Loucy (cell line): ENCODE results near the gene TXNRD1.
"Not testable (repeated sequence)": the region's sequence is repeated elsewhere in the genome, so short reads cannot be mapped to it uniquely, and the experiment has no call there.

Source experiments
- H2AFZ ChIP-seq: fragments of 200-600 bp; sonication (generic); 2 replicates; pipeline ENCODE4 v1.6.0; 2016; ENCODE audit warnings: antibody characterized with exemption, mild to moderate bottlenecking, low read length, moderate library complexity
- H3F3A ChIP-seq: fragments of 200-600 bp; 2 replicates; pipeline ENCODE4 v1.6.0; 2016; ENCODE audit warnings: antibody characterized with exemption, low read depth, mild to moderate bottlenecking
- H3K27me3 ChIP-seq: fragments of 200-600 bp; sonication (generic); 2 replicates; pipeline ENCODE4 v1.6.1; 2014; ENCODE audit warnings: low read length, mild to moderate bottlenecking; ENCODE audit not compliant: insufficient read depth, poor library complexity, severe bottlenecking
- H3K36me3 ChIP-seq: fragments of 200-600 bp; sonication (generic); 2 replicates; pipeline ENCODE4 v1.6.1; 2016; ENCODE audit warnings: low read length; ENCODE audit not compliant: insufficient read depth
- H3K4me1 ChIP-seq: fragments of 200-600 bp; sonication (generic); 2 replicates; pipeline ENCODE4 v1.5.1; 2014; ENCODE audit warnings: low read length, mild to moderate bottlenecking; ENCODE audit not compliant: insufficient read depth, poor library complexity, severe bottlenecking
- H3K4me2 ChIP-seq: fragments of 200-600 bp; sonication (generic); 2 replicates; pipeline ENCODE4 v1.6.0; 2014; ENCODE audit warnings: antibody characterized with exemption, low read length, low read depth, mild to moderate bottlenecking; ENCODE audit not compliant: poor library complexity, severe bottlenecking
- H3K4me3 ChIP-seq: fragments of 200-600 bp; sonication (generic); 2 replicates; pipeline ENCODE4 v1.5.1; 2014; ENCODE audit warnings: low read length, mild to moderate bottlenecking, mixed read lengths; ENCODE audit not compliant: poor library complexity, severe bottlenecking
- H3K79me2 ChIP-seq: fragments of 200-600 bp; sonication (generic); 2 replicates; pipeline ENCODE4 v1.6.1; 2014; ENCODE audit warnings: low read length; ENCODE audit not compliant: insufficient read depth
- H3K9ac ChIP-seq: fragments of 200-600 bp; sonication (generic); 2 replicates; pipeline ENCODE4 v1.6.0; 2014; ENCODE audit warnings: mild to moderate bottlenecking, low read depth, low read length, moderate library complexity; ENCODE audit not compliant: poor library complexity, severe bottlenecking
- H3K9me2 ChIP-seq: fragments of 200-600 bp; sonication (generic); replicated peaks from 2 replicates; pipeline ENCODE4 v1.6.1; 2016; ENCODE audit warnings: low read depth, low read length, mixed read lengths
- H3K9me3 ChIP-seq: fragments of 200-600 bp; sonication (generic); 2 replicates; pipeline ENCODE4 v1.6.1; 2014; ENCODE audit warnings: mild to moderate bottlenecking, antibody characterized with exemption, low read length, low read depth; ENCODE audit not compliant: insufficient read depth
- H4K20me1 ChIP-seq: fragments of 200-600 bp; sonication (generic); 2 replicates; pipeline ENCODE4 v1.6.0; 2014; ENCODE audit warnings: antibody characterized with exemption, low read length, mild to moderate bottlenecking; ENCODE audit not compliant: insufficient read depth, poor library complexity, severe bottlenecking
- EZH2phosphoT487 ChIP-seq: fragments of 200-600 bp; IDR thresholded peaks from 2 replicates; pipeline ENCODE4 v1.6.1; 2018; ENCODE audit warnings: antibody characterized with exemption, mild to moderate bottlenecking, moderate library complexity, borderline replicate concordance
- TF ChIP-seq, protein P1 (sequence below): fragments of 200-600 bp; sonication (generic); conservative IDR thresholded peaks from 2 replicates; pipeline ENCODE4 v1.5.1; 2014; ENCODE audit warnings: mild to moderate bottlenecking, antibody characterized with exemption, low read length

Gene TXNRD1

DNA sequence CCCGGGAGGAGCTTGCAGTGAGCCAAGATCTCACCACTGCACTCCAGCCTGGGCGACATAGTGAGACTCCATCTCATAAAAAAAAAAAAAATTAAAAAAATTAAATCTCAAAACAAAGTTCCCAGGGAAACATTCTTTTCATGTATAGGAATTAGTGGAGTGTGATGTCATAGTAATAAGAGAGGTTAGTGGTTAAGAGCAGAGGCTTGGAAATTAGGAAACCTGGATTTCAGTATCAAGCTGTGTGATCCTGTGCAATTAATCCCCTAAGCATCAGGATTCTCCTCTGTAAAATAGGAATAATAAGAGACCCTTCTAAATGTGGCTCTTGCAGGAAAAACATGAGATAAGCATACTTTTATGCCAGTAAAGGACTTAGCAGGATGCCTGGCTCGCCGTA, 3.1 kb upstream of the TXNRD1 start:
- no peak overlapping the region for H3K9ac ChIP-seq
- no peaks in the 10 kb centered on the region for H3K4me1 ChIP-seq
- H4K20me1 ChIP-seq = no peaks in the 10 kb centered on the region
- H3K4me3 ChIP-seq = no peak overlapping the region
- no peak for TF ChIP-seq EZH2phosphoT487
- TF ChIP-seq, protein P1, sequence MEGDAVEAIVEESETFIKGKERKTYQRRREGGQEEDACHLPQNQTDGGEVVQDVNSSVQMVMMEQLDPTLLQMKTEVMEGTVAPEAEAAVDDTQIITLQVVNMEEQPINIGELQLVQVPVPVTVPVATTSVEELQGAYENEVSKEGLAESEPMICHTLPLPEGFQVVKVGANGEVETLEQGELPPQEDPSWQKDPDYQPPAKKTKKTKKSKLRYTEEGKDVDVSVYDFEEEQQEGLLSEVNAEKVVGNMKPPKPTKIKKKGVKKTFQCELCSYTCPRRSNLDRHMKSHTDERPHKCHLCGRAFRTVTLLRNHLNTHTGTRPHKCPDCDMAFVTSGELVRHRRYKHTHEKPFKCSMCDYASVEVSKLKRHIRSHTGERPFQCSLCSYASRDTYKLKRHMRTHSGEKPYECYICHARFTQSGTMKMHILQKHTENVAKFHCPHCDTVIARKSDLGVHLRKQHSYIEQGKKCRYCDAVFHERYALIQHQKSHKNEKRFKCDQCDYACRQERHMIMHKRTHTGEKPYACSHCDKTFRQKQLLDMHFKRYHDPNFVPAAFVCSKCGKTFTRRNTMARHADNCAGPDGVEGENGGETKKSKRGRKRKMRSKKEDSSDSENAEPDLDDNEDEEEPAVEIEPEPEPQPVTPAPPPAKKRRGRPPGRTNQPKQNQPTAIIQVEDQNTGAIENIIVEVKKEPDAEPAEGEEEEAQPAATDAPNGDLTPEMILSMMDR = no peak
- H3K36me3 ChIP-seq = no peaks in the 10 kb centered on the region
- no peak overlapping the region for H3K4me2 ChIP-seq
- H3K9me2 ChIP-seq = no peaks in the 10 kb centered on the region
- no peaks in the 10 kb centered on the region for H3K27me3 ChIP-seq
- no peak overlapping the region for H2AFZ ChIP-seq
- no peaks in the 10 kb centered on the region for H3K9me3 ChIP-seq
- H3F3A ChIP-seq = no peaks in the 10 kb centered on the region
- H3K79me2 ChIP-seq = no peaks in the 10 kb centered on the region

DNA sequence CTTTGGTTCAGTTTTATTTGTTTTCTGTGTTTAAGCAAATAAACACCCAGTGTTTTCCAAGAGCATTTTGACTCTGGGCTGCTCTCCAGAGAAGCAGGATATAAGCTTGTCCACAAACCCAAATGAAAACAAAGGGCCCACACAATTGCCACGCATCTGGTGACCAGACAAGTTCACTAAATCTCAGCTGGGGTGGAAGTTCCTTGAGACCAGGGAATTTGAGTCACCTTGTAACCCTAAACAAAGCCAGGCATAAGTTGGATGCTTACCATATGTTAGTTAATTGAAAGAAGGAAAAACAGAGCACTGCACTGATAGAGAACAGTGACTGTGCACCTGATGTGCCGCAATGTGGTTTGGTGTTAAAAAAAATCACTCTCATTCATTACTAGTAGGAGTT, 1.6 kb upstream of the TXNRD1 start:
- Histone ChIP-seq H4K20me1 (no peaks in the 10 kb centered on the region), H2AFZ (no peak overlapping the region), H3K27me3 (no peaks in the 10 kb centered on the region), H3K79me2 (no peaks in the 10 kb centered on the region), H3K36me3 (no peaks in the 10 kb centered on the region), H3F3A (no peaks in the 10 kb centered on the region), H3K4me2 (no peak overlapping the region), H3K4me1 (peaks cover under 1% of the 10 kb centered on the region), H3K9ac (no peak overlapping the region), H3K9me2 (no peaks in the 10 kb centered on the region), H3K9me3 (no peaks in the 10 kb centered on the region), H3K4me3 (no peak overlapping the region)
- TF ChIP-seq, protein P1 = no peak
- no peak for TF ChIP-seq EZH2phosphoT487

DNA sequence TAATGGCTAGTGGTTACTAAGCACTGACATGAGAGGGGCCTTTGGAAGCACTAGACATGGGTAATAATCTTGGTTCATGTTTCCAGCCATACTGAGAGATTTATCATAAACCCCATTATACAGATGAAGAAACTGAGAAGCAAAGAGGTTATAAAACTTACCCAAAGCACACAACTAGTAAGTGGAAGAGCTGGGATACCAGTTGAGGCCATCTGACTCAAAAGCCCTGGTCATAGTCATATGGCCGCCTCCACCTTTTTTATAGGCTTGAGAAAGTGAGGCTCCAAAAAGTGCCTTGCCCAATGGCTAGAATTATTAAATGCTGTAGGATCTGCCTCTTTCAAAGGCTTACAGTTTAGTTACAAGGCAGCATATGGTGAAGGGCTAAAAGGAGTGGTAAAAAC, 944 bp downstream of the TXNRD1 start:
- TF ChIP-seq EZH2phosphoT487 = no peak
- TF ChIP-seq, protein P1 = no peak
- Histone ChIP-seq H3K9me3 (no peaks in the 10 kb centered on the region), H3K79me2 (no peaks in the 10 kb centered on the region), H3F3A (no peaks in the 10 kb centered on the region), H3K9me2 (no peaks in the 10 kb centered on the region), H4K20me1 (no peaks in the 10 kb centered on the region), H3K4me1 (peaks cover 16% of the 10 kb centered on the region), H2AFZ (no peak overlapping the region), H3K4me2 (no peak overlapping the region), H3K4me3 (no peak overlapping the region), H3K27me3 (no peaks in the 10 kb centered on the region), H3K36me3 (no peaks in the 10 kb centered on the region), H3K9ac (no peak overlapping the region)

DNA sequence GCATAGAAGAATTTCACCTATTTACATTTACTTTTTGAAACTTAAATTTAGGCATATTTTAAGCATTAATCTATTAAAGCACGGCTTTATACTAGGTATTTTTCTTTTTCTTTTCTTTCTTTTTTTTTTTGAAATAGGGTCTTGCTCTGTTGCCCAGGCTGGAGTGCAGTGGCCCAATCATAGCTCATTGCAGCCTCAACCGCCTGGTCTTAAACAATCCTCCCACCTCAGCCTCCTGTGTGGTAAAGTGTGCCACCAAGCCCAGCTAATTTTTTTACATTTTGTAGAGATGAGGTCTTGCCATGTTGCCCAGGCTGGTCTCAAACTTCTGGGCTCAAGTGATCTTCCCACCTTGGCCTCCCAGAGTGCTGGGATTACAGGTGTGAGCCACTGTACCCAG, 2.9 kb downstream of the TXNRD1 start:
- H3K4me2 ChIP-seq, H3K79me2 ChIP-seq, H3K9me3 ChIP-seq, H3K36me3 ChIP-seq, H3K9ac ChIP-seq, H3F3A ChIP-seq, H3K4me3 ChIP-seq, H2AFZ ChIP-seq, H3K27me3 ChIP-seq, H3K9me2 ChIP-seq, H4K20me1 ChIP-seq: not testable (repeated sequence)
- peaks cover 16% of the 10 kb centered on the region for H3K4me1 ChIP-seq
